NCI-H82 treated with DMSO at 0.1 percent for 48 hours (cell line): ENCODE results near the gene DIPK1B.

ENCODE experiments used
- DNase-seq: peaks from one replicate; lab custom pipeline; 2025; ENCODE audit not compliant: unreplicated experiment; lab: John Stamatoyannopoulos, UW

DIPK1B gene

DNA sequence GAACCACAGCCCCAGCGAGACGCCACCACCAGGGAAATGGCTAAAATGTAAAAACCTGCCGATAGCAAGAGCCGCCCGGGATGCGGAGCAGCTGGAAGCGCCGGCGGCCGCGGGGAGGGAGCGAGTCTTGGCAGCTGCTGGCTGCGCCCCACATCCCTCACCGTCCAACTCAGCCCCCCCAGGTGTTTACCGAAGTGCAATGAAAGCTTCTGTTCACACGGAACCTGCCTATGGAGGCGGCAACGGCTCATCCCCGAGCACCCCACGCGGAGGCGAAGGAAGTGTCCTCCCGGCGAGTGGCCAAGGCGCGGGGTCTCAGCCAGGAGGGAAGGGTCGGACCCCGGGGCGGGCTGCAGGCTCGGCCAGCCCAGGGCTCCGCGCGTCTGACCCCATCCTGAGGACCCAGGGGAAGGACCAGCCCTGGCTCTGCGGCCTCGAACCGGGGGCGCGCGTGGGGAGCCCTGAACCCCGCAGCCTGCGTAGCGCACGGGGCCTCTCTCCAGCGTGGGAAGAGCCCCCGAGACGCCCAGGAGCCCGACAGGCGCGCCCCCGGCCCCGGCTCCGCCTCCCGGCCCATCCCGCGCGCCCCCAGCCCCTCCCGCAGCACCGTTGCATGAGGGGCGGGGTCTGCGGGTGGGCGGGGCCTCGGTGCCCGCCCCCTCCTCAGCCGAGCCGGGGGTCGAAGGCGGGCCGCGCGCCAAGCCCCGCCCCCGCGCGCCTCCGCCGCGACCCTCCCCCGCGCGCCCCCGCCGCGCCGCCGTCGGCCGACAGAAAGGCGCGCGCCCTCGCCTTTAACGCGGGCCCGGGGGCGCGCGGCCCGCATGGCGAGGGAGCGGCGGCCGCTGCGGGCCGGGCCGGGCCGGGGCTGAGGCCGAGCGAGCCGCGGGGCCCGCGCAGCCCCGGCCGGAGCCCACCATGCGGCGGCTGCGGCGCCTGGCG lies at the start of gene DIPK1B:
Gene DIPK1B, plus strand, starts transcription at position 822 of the 939 bp plus-strand sequence. Its CDS starts 94 bp downstream, at position 916.
- no peak for DNase-seq

DNA sequence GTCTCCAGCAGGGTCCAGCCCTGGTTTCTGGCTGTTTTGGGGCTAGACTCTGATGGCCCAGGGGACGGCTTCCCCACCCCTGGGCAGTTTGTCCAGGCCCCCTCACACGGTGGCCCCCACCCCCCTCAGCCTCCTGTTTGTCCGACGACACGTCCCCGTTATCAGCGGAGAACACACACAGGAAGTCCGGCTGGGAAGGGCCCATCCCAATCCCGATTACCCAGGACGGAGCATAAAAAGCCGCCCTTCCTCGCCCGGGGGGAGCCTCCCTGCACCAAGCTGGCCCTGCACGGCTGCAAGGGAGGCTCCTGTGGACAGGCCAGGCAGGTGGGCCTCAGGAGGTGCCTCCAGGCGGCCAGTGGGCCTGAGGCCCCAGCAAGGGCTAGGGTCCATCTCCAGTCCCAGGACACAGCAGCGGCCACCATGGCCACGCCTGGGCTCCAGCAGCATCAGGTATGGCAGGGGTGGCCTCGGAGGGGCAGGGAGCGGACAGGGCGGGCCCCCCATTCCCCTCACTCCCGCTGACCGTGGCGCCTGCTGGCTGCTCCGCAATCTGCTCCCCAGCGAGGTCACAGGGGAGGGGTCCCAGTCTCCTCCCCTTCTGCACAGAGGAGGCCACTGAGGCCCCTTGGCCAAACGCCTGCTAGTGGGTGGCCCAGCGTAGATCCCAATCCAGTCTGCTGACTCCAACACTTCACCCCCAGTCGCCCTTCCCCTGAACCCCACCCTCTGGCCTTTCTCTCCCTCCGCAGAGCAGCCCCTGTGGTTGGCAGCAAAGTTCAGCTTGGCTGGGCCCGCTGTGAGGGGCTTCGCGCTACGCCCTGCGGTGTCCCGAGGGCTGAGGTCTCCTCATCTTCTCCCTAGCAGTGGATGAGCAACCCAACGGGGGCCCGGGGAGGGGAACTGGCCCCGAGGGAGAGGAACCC lies 49.5 kb upstream of the DIPK1B start, which contains the start of gene EGFL7:
Gene EGFL7, plus strand, starts transcription at position 261 of the 926 bp plus-strand sequence. CDS start 5,367 bp downstream, outside the sequence.
- no peak for DNase-seq

DNA sequence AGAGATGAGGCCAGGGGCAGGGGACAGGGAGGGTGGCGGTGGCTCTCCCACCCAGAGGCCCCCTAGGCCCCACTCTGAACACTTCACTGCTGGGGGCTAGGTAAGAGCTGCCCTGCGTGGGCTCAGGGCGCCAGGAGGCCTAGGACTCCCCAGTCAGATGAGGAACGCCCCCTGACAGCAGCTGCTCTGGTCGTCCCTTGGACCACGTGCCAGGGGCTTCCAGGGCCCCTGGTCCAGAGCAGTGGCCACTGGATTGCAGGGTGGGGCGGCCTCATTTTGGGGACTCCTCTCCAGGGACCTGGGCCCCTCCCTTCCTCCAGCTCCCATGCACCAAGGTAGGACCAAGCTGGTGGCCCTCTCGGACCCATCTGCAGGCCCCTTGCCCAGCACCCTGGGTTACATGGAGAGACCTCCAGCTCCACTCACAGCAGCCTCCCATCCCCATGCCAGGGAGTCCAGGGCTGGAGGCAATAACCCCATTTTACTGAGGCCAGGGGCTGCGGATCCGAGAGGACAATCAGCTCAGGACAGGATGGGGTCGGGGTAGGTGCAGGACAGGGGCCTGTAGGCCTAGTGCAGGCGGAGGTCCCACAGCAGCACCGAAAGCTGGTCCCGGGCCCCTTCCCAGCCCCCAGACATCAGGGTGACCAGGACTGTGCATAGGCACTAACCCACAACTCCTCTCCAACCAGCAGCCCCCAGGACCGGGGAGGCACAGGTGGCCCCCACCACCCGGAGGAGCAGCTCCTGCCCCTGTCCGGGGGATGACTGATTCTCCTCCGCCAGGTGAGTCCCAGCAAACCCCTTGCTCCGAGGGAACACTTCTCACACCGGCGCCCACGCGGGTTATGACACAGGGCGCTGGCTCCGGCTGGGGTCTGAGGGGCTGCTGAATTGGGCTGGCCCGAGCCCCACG lies 48.1 kb upstream of the DIPK1B start:
- no peak for DNase-seq

DNA sequence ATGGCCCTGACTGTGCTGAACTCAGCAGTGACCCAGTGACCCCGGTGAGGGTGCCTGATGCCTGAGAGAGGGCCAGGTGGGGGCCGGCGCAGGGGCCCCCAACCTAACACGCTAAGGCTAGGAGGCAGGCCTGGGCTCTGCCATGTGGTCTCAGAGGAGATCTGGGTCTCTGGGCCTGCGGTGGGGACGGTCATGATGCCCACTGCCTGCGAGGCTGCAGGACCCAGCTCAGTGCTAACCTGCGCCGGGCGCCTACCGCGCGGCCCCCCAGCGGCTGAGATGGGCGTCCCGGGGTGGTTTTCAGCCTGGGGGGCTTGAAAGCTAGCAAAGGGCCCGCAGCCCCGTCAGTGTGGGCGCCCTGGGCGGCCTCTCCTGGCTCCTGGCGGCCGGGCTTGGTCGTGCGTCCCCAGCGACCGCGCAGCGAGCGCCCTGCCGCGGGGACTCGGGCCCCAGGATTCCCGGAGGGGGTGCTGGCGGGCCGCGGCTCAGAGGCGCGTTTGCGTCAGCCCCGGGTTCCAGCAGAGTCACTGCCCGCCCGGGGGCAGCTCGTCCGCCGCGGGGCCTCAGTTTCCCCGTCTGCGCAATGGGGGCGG lies 47.2 kb upstream of the DIPK1B start:
- DNase-seq: no peak

DNA sequence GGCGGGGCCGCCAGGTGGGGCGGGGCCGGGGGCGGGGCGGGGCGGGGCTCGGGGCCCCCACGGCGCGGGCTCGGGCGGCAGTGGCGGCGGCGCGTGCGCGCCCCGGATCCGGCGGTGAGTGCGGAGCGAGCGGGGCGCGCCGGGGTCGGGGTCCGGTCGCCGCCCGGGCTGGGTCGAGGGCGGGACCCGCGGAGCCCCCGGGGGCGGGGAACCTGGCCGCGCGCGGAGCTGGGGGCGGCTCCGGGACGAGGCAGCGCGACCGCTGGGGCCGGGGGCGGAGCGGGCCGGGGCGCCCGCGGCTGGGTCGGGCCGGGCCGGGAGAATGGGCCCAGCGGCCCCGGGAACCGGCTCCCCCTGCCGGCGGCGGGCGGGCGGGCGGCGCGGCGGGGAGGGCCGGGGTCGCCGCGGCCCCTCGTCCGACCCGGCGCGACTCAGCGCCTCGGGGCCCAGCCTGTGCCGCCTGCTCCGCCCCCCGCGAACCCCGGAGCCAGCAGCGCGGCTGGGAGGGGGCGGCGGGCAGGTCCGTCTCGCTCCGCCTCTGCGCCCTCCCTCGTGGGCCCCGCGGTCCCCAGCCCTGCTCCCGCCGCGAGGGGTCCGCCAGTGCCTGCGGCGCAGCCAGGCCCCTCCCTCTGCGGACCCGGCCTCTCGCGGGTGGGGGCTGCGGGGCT lies 46.5 kb upstream of the DIPK1B start:
- DNase-seq: no peak

DNA sequence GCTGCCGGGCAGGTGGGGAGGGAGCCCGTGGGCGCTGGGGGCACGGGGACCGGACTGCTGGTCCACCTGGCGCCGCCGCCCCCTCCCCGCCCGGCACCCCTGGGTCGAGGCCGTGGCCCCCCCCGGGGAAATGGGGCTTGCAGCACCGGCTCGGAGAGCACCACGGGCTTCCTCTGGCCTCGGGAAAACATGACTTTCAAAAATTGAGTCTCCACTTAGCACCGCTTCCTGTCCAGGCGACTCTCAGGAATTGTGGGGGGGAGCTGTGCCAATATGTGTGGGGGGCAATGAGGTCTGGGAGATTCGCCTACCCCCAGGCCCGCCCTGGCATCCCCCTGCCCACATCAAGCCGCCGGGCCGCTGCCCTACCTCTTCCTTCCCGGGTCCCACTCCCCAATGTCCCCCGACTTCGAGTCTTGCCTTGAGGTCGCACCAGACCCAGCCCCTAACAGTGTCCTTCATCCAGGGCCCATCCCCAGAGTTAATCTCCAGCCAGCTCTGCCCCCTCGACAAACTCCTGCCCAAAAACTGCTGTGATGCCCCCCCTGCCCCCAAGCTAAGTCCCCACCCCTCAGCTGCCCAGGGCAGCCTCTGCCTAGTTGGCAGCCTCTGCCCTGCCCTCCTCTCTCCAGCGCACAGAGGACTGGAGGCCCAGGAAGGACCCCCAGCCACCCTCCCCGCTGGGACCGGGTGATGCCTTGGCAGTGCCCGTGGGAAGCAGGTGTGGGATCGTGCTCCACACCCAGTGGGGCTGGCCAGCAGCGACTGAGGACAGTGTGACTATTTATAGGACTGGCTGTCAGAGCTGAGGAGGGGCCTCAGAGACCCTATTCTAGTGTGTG lies 45.8 kb upstream of the DIPK1B start:
- no peak for DNase-seq

DNA sequence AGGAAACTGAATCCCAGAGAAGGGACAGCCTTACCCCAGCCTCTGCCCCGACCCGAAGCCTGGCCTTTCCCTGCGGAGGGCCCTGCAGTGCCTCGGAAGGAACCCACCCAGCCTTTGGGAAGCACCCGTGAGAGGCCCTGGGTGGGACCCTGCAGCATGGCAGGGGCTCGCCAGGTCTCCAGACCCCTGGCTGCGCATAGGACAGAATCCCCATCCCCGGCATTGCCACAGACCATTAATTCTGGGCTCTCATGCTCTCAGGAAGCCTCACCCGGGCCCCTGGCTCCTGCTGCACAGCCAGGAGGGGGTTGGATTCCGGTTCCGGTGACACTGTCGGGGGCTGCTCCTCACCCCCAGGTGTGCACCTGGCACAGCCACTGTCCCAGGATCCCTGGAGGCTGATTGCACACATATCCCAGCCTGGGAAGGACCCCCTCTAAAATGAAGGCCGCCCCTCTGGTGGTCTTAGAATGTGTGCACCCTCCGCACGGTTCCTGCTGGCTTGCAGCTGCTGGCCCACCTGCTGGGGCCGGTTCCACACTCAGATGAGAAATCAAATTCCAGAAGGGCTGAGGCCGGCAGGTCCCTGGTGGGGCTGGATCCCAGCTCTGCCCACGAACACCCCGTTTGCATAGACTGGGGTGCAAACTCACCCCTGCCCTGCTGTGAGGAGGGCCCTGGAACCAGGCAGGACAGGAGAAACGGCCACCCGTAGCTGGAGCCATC lies 45.0 kb upstream of the DIPK1B start:
- DNase-seq: no peak

DNA sequence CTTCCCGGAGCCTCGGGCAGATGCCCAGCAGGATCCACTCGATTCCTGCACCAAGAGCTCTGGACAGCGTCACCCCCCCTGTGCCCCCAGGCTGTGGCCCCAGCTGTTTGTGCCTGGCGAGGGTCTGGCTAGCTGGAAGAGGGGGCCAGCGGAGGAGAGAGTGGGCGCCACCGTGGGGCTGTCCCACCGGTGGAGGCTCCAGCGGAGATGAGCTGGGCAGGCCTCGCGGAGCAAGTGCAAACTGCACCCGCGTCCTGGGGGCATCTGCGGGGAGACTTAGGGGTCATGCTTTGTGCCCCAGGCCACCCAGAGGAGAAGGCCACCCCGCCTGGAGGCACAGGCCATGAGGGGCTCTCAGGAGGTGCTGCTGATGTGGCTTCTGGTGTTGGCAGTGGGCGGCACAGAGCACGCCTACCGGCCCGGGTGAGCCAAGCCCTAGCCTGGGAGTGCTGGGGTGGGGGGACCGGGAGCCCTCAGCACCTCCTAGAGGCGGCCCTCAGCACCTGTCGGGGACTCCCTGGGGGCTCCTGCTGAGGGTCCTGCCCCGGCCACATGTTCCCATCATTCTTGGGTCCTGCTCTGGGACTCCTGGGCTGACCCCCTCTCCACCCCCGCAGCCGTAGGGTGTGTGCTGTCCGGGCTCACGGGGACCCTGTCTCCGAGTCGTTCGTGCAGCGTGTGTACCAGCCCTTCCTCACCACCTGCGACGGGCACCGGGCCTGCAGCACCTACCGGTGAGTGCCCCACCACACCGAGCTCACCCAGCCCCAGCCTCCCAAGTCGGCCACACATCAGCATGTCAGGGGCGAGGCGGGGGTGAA lies 44.2 kb upstream of the DIPK1B start:
- DNase-seq: no peak

DNA sequence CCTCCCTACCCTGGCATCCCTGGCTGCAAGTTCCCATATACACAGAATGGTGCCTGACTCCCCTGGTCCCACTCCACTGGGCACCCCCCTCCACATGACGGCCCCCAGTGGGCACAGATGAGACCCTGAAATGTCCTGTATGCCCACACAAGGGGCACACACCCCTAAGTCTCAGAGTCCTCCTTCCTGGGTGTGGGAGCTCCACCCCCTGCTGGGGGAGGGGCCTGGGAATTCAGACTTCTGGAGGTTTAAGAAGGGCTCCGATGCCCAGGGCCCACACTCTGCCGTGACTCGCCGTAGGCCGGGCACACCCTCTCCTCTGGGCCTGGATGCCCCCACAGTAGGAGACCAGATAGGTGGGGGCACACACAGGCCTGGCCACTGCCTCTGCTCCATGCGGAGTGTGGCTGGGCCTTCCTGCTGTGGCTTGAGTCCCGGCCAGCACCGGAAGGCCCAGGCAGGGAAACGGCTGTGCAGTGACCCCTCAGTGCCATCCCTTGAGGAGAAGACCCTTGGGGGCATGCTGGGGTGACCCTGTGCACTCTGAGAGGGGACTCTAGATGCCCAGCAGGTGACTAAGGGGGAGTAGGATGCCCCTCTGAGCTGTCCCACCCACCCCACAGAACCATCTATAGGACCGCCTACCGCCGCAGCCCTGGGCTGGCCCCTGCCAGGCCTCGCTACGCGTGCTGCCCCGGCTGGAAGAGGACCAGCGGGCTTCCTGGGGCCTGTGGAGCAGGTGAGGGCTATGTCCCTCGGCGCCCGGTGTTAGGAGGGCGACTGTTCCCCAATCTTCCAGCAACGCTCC lies 43.2 kb upstream of the DIPK1B start:
- no peak for DNase-seq

DNA sequence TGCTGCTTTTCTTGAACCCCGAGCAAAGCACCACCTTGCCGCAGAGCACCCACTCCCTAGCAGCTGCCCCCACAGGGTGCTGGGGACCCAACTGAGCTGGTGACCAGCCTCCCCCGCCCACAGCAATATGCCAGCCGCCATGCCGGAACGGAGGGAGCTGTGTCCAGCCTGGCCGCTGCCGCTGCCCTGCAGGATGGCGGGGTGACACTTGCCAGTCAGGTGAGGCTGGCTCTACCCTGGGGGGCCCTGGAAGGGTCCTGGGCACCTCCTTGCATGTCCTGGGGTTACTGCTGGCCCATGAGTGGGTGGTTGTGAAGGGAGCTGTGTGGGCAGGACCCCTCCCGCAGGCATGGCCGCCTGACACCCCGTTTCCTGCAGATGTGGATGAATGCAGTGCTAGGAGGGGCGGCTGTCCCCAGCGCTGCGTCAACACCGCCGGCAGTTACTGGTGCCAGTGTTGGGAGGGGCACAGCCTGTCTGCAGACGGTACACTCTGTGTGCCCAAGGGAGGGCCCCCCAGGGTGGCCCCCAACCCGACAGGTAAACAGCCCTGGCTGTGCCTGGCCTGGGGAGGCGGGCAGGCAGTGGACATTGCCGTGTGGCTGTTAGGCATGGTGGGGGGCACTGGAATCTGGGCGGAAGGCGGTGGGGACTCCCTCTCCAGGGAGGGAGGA lies 42.4 kb upstream of the DIPK1B start:
- DNase-seq: no peak

DNA sequence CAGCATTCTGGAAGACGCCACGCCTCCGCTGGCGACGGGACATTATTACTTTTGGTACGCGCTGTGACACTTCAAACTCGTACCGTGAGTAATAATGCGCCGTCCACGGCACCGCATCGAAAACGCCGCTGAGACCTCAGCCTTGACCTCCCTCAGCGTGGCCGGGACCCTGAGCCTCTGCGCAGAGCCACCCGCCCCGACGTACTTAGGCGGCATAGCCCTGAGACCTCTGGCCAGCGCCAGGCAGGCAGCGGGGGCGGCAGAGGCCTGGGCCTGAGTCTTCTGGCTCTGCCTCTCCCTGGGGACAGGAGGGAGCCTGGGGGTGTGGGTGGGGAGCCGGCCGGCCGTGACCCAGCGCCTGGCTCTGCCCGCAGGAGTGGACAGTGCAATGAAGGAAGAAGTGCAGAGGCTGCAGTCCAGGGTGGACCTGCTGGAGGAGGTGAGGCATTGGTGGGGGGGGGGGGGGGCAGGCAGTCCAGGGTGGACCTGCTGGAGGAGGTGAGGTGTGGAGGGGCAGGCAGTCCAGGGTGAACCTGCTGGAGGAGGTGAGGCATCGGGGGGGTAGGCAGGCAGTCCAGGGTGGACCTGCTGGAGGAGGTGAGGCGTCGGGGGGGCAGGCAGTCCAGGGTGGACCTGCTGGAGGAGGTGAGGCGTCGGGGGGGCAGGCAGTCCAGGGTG lies 41.7 kb upstream of the DIPK1B start:
- DNase-seq: no peak

DNA sequence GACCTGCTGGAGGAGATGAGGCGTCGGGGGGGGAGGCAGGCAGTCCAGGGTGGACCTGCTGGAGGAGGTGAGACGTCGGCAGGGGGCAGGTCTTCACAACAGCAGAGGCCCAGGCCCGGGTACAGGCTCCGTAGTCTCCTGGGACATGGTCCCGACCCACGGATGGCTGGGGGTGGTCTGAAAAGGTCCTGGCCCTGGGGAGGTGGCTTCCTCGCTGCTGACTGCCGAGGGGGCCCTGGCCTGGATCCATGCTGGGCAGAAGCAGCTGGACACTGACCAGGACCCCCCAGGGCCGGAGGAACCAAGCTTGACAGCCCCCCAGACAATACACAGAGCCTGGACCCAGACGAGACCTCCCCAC lies 41.1 kb upstream of the DIPK1B start:
- no peak for DNase-seq

DNA sequence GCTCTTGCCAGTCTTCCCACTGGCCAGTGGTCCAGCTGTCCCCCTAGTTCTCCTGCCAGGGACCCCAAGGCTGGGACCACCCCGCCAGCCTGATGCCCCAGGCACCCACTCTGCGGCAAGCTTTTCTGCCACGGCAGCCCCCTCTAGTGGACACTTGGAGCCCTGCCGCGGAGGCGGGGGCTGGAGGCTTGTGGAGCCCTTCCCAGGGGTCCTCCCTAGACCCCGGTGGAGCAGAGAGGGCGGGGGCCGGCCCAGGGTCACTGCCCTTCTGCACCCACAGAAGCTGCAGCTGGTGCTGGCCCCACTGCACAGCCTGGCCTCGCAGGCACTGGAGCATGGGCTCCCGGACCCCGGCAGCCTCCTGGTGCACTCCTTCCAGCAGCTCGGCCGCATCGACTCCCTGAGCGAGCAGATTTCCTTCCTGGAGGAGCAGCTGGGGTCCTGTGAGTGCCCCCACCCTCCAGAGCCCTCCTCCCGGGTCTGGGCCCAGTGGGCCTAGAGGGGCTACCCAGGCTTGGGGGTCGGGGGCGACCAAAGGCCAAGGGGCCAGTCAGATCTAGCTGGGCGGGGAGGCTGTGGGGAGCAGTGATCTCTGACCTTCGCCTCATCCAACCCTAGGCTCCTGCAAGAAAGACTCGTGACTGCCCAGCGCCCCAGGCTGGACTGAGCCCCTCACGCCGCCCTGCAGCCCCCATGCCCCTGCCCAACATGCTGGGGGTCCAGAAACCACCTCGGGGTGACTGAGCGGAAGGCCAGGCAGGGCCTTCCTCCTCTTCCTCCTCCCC lies 40.5 kb upstream of the DIPK1B start:
- no peak for DNase-seq

DNA sequence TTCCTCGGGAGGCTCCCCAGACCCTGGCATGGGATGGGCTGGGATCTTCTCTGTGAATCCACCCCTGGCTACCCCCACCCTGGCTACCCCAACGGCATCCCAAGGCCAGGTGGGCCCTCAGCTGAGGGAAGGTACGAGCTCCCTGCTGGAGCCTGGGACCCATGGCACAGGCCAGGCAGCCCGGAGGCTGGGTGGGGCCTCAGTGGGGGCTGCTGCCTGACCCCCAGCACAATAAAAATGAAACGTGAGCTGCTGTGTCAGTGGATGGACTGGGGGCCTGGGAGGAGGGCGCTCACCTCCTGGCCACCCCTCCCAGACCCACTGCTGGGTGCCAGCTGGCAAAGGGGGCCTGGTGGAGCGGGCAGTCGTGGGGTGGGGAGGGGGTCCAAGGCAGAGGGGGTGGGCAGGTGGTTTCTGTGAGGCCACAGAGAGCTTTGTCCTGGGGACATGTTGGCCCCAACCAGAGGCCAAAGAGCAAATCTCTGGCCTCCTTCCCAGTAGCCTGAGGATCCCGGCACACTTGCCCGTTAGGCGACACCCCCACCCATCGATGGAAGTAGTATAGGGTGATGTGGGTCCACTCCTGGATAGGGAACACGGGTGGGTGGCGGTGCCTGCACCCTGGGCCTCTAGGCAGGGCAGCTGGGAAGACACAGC lies 39.8 kb upstream of the DIPK1B start:
- no peak for DNase-seq
